Measurements from ENCODE around the gene KRTAP4-16. TPM values are rescaled to one million over a fixed set of nuclear protein-coding genes. Genes with fewer than 3 reads are reported as not detected.
"Not testable (repeated sequence)": the region's sequence is repeated elsewhere in the genome, so short reads cannot be mapped to it uniquely, and the experiment has no call there.

KRTAP4-16 gene
- total RNA-seq, 1 experiment from 2014 or later: not detected

GRCh38 chr17:41107941-41108450 lies 6.0 kb upstream of the KRTAP4-16 start:
- no peak overlapping the region for H3K56ac ChIP-seq (ENCODE audit: insufficient read length, low read depth, low read length)
- no CpG with 5 or more reads among the region's 1 CpG for WGBS (ENCODE audit: extremely low coverage, insufficient read length, low lambda C conversion rate)
- H3K4me2 ChIP-seq (ENCODE audit: insufficient read depth, insufficient read length, low read length): no peak overlapping the region
- no peak overlapping the region for H3K23ac ChIP-seq (ENCODE audit: insufficient read length, low read depth, low read length)
- no peak overlapping the region for H3T11ph ChIP-seq (ENCODE audit: low read length)
- no peaks in the 10 kb centered on the region for H3K27me3 ChIP-seq (ENCODE audit: insufficient read depth, low read length)
- Mint-ChIP-seq H3K4me1 (peaks cover 37 to 40% of the 10 kb centered on the region in 2 experiments), H3K27me3 (ENCODE audit: low read depth) (no peaks in the 10 kb centered on the region), H3K36me3 (ENCODE audit: insufficient read depth in 1 of 3, low read depth in 3 of 3) (peaks cover 17 to 31% (median 22%) of the 10 kb centered on the region in 3 experiments), H3K4me3 (no peak overlapping the region), H3K9me3 (peaks cover 33% of the 10 kb centered on the region in 2 experiments), H3K27ac (peak overlapping the region in 2 of 3 experiments; percentile 69 to 80; a peak in 4 of 7 replicates)
- no peak overlapping the region for H2BK20ac ChIP-seq (ENCODE audit: low read depth, low read length, poor library complexity, severe bottlenecking)
- H2BK15ac ChIP-seq (ENCODE audit: low read depth, low read length): no peak overlapping the region
- H3K4ac ChIP-seq (ENCODE audit: low read depth, low read length): no peak overlapping the region
- H3K79me1 ChIP-seq (ENCODE audit: insufficient read depth, low read depth, low read length, poor library complexity, severe bottlenecking): no peaks in the 10 kb centered on the region
- H3K79me2 ChIP-seq (ENCODE audit: insufficient read depth, low read length): no peaks in the 10 kb centered on the region
- H3K23me2 ChIP-seq (ENCODE audit: insufficient read length, low read depth, low read length, poor library complexity, severe bottlenecking): no peaks in the 10 kb centered on the region
- H2AFZ ChIP-seq (ENCODE audit: low read length): no peak overlapping the region
- H3K9me3 ChIP-seq (ENCODE audit: control insufficient read depth, low read depth, low read length): peaks cover 4% of the 10 kb centered on the region
- H2AK5ac ChIP-seq (ENCODE audit: insufficient read length, low read length): no peak overlapping the region
- H2BK12ac ChIP-seq (ENCODE audit: insufficient read length, low read depth, low read length): no peak overlapping the region
- H4K8ac ChIP-seq (replicated peaks; ENCODE audit: insufficient read length, low read depth, low read length): no peak overlapping the region
- peaks cover 6% of the 10 kb centered on the region; the same call in 1 of the 2 replicates for H3K4me1 ChIP-seq (ENCODE audit: insufficient read depth, low read length)
- H2BK120ac ChIP-seq (ENCODE audit: low read depth, low read length, poor library complexity, severe bottlenecking): no peak overlapping the region
- H3K14ac ChIP-seq (ENCODE audit: insufficient read depth, low read length): no peak overlapping the region
- no peaks in the 10 kb centered on the region for H4K20me1 ChIP-seq (ENCODE audit: control insufficient read depth, insufficient read depth, insufficient read length)
- no peak for TF ChIP-seq CTCF (conservative IDR thresholded peaks at IDR 0.05)
- no peak overlapping the region for H2BK5ac ChIP-seq (ENCODE audit: insufficient read length, low read length)
- no peak overlapping the region for H3K18ac ChIP-seq (ENCODE audit: insufficient read length, low read depth, low read length)
- H3K27ac ChIP-seq (ENCODE audit: insufficient read length, low read depth, low read length): no peak overlapping the region
- no peak overlapping the region for H4K5ac ChIP-seq (ENCODE audit: insufficient read length, low read depth, low read length)
- no peak overlapping the region for H4K91ac ChIP-seq (ENCODE audit: insufficient read length, low read depth, low read length)
- no peak overlapping the region for H3K9ac ChIP-seq (ENCODE audit: extremely low read depth, insufficient read length, low read length)
- DNase-seq: no peak

- not testable (repeated sequence) for H3K23me2 ChIP-seq (ENCODE audit: insufficient read length, low read depth, low read length, poor library complexity, severe bottlenecking); H3T11ph ChIP-seq (ENCODE audit: low read length); H4K20me1 ChIP-seq (ENCODE audit: control insufficient read depth, insufficient read depth, insufficient read length); H3K27me3 Mint-ChIP-seq (ENCODE audit: low read depth); H4K91ac ChIP-seq (ENCODE audit: insufficient read length, low read depth, low read length); H3K14ac ChIP-seq (ENCODE audit: insufficient read depth, low read length); H4K8ac ChIP-seq (replicated peaks; ENCODE audit: insufficient read length, low read depth, low read length); H3K9me3 ChIP-seq (ENCODE audit: control insufficient read depth, low read depth, low read length); H3K56ac ChIP-seq (ENCODE audit: insufficient read length, low read depth, low read length); H2BK12ac ChIP-seq (ENCODE audit: insufficient read length, low read depth, low read length); H3K27ac ChIP-seq (ENCODE audit: insufficient read length, low read depth, low read length); H3K23ac ChIP-seq (ENCODE audit: insufficient read length, low read depth, low read length); H2BK120ac ChIP-seq (ENCODE audit: low read depth, low read length, poor library complexity, severe bottlenecking); H4K5ac ChIP-seq (ENCODE audit: insufficient read length, low read depth, low read length); H3K4me3 Mint-ChIP-seq; H2BK15ac ChIP-seq (ENCODE audit: low read depth, low read length); H2BK20ac ChIP-seq (ENCODE audit: low read depth, low read length, poor library complexity, severe bottlenecking); H3K18ac ChIP-seq (ENCODE audit: insufficient read length, low read depth, low read length); H3K4ac ChIP-seq (ENCODE audit: low read depth, low read length); H2BK5ac ChIP-seq (ENCODE audit: insufficient read length, low read length); DNase-seq; H2AK5ac ChIP-seq (ENCODE audit: insufficient read length, low read length); H3K27me3 ChIP-seq (ENCODE audit: insufficient read depth, low read length); H2AFZ ChIP-seq (ENCODE audit: low read length); H3K79me2 ChIP-seq (ENCODE audit: insufficient read depth, low read length); H3K79me1 ChIP-seq (ENCODE audit: insufficient read depth, low read depth, low read length, poor library complexity, severe bottlenecking); H3K4me1 ChIP-seq (ENCODE audit: insufficient read depth, low read length); H3K4me2 ChIP-seq (ENCODE audit: insufficient read depth, insufficient read length, low read length); H3K9ac ChIP-seq (ENCODE audit: extremely low read depth, insufficient read length, low read length)
- WGBS (ENCODE audit: extremely low coverage, insufficient read length, low lambda C conversion rate): no CpG with 5 or more reads among the region's 10 CpGs
- Mint-ChIP-seq H3K9me3 (peaks cover 12 to 15% of the 10 kb centered on the region in 2 experiments), H3K27ac (peak within 1 kb of the TSS; percentile 17 to 89 (median 81); a peak in 4 of 7 replicates), H3K4me1 (peaks cover 51% of the 10 kb centered on the region in 2 experiments), H3K36me3 (ENCODE audit: insufficient read depth in 1 of 3, low read depth in 3 of 3) (peaks cover 9 to 14% (median 11%) of the 10 kb centered on the region in 3 experiments)
These were observed 3.3 kb upstream of the KRTAP4-16 start, which contains the start of gene KRTAP4-9 for GRCh38 chr17:41105347-41105746. TSS of gene KRTAP4-9 (plus strand) at chr17:41105389. CDS start at chr17:41105389, 0 bp downstream.
